Gastrocnemius medialis (tissue), 4 donors: ENCODE results near the gene ARHGEF7. TPM values are rescaled to one million over a fixed set of nuclear protein-coding genes. Genes with fewer than 3 reads are reported as not detected.

Experiments
- ATAC-seq, 2 donors: fragments of 150-250 bp; one replicate each; pipeline ENCODE4 v1.9.1; 2016
- DNase-seq, 2 donors: peaks; one replicate each; pipeline ENCODE4 v3.0.0-alpha.2; 2019
- H3K27ac ChIP-seq, 4 donors: fragments of 200-600 bp; sonication (generic); 1 replicate in 1 of 4; 2 replicates in 3 of 4; pipeline ENCODE4 v1.5.1; 2016 to 2018; ENCODE audit warnings: mild to moderate bottlenecking in 2 of 4, moderate library complexity in 1 of 4
- H3K27me3 ChIP-seq, 3 donors: fragments of 200-600 bp; sonication (generic) in 2 of 3; 1 replicate in 1 of 3; 2 replicates in 2 of 3; pipeline versions ENCODE4 v1.5.1 to v1.6.0; 2016 to 2019; ENCODE audit warnings: mild to moderate bottlenecking in 1 of 3, moderate library complexity in 1 of 3
- H3K36me3 ChIP-seq, 2 donors: fragments of 200-600 bp; sonication (generic) in 1 of 2; one replicate each; pipeline ENCODE4 v1.5.1; 2017 to 2018
- H3K4me1 ChIP-seq, 2 donors: fragments of 200-600 bp; sonication (generic) in 1 of 2; one replicate each; pipeline ENCODE4 v1.5.1; 2016 to 2017; ENCODE audit warnings: mild to moderate bottlenecking in 2 of 2
- H3K4me3 ChIP-seq, 4 donors: fragments of 200-600 bp; sonication (generic) in 3 of 4; 1 replicate in 1 of 4; 2 replicates in 3 of 4; pipeline ENCODE4 v1.5.1; 2016 to 2019; ENCODE audit warnings: mild to moderate bottlenecking in 2 of 4
- H3K9me3 ChIP-seq, 3 donors: fragments of 200-600 bp; sonication (generic) in 2 of 3; 1 replicate in 1 of 3; 2 replicates in 2 of 3; pipeline ENCODE4 v1.5.1; 2016 to 2019
- POLR2A ChIP-seq, 2 donors: fragments of 450-650 bp; IDR thresholded peaks; one replicate each; pipeline ENCODE4 v1.6.1; 2017; ENCODE audit warnings: antibody characterized with exemption in 2 of 2, mild to moderate bottlenecking in 2 of 2, moderate library complexity in 2 of 2
- in situ Hi-C, 4 donors: fragments of 200-750 bp; cut with MboI; loops; one replicate each; pipeline versions ENCODE4 v1.15.0 to v1.8.0; 2017; ENCODE audit warnings: low sequenced_read_pairs in 4 of 4
- intact Hi-C: fragments of 100-400 bp; cut with DNase I; formaldehyde crosslinking; loops from one replicate; pipeline ENCODE4 v1.15.1; 2023; ENCODE audit warnings: low total_unique reads
- total RNA-seq, 4 donors: library from RNA; depleted of rRNA; stranded (reverse); fragments of >200 nt; gene quantifications; one replicate each; pipeline versions ENCODE4 v1.1.0 to v1.2.3, GENCODE V29; 2016
- TF ChIP-seq, protein P1 (sequence below), 5 experiments: fragments of 450-650 bp in 3 of 5; fragments of 200-600 bp in 2 of 5; sonication (generic) in 2 of 5; IDR thresholded peaks in 4 of 5; conservative IDR thresholded peaks in 1 of 5; 1 replicate in 4 of 5; 2 replicates in 1 of 5; pipeline ENCODE4 v1.5.1; 2016 to 2019; ENCODE audit warnings: antibody characterized with exemption in 5 of 5, mild to moderate bottlenecking in 3 of 5, moderate library complexity in 3 of 5

ARHGEF7 gene
- total RNA-seq, 4 donors from 2014 or later = 24.5 to 56.9 (median 31.3) TPM

DNA sequence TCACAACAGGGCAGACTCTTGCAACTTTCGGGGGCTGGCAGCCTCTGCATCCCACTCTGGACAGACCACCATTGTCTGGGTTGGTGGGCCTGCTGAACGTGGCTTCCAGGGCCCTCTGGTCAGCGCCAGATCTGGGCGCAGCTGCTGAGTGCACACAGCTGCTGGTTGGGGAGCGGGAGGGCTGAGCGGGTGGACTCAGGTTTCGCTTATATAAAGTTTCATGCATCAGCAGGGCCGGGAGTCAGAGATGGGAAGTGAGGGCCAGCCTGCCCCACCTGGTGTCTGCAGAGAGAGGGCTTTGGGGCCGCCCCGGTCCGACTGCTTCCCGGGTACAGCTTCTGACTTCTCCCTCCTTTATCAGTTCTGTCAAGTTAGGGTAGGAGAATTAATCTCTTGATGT lies 6.9 kb downstream of the ARHGEF7 start:
- Histone ChIP-seq H3K4me3 (peak overlapping the region in 2 of 4 donors; percentile 4 to 26), H3K4me1 (peaks cover 2 to 23% of the 10 kb centered on the region in 2 donors), H3K9me3 (no peaks in the 10 kb centered on the region), H3K36me3 (no peaks in the 10 kb centered on the region), H3K27me3 (peaks cover 0 to 1% (median 0%) of the 10 kb centered on the region in 3 donors), H3K27ac (peak overlapping the region; percentile 73 to 82 (median 79))
- DNase-seq (peak; percentile 51 to 87), ATAC-seq (peak; percentile 89 to 96)
- in situ Hi-C loops = no loop called here
- TF ChIP-seq, protein P1, sequence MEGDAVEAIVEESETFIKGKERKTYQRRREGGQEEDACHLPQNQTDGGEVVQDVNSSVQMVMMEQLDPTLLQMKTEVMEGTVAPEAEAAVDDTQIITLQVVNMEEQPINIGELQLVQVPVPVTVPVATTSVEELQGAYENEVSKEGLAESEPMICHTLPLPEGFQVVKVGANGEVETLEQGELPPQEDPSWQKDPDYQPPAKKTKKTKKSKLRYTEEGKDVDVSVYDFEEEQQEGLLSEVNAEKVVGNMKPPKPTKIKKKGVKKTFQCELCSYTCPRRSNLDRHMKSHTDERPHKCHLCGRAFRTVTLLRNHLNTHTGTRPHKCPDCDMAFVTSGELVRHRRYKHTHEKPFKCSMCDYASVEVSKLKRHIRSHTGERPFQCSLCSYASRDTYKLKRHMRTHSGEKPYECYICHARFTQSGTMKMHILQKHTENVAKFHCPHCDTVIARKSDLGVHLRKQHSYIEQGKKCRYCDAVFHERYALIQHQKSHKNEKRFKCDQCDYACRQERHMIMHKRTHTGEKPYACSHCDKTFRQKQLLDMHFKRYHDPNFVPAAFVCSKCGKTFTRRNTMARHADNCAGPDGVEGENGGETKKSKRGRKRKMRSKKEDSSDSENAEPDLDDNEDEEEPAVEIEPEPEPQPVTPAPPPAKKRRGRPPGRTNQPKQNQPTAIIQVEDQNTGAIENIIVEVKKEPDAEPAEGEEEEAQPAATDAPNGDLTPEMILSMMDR (IDR thresholded peaks at IDR 0.05 in 4 of 5, conservative IDR thresholded peaks at IDR 0.05 in 1 of 5) = peak in 4 of 5 experiments; percentile 19 to 46 (median 24)
- peak; percentile 35 to 40 for TF ChIP-seq POLR2A (IDR thresholded peaks at IDR 0.05)
- intact Hi-C loops = loop anchor here (2.0 to 5.0 kb wide), 2 partner anchors 55 to 160 kb away; no protein-coding TSS in a partner anchor

GRCh38 chr13:111122631-111123030 lies 7.5 kb downstream of the ARHGEF7 start:
- peak overlapping the region in 3 of 4 donors; percentile 73 to 82 (median 81) for H3K27ac ChIP-seq
- no peaks in the 10 kb centered on the region for H3K36me3 ChIP-seq
- H3K4me1 ChIP-seq = peaks cover 0 to 23% of the 10 kb centered on the region in 2 donors
- DNase-seq (no peak), ATAC-seq (no peak)
- H3K9me3 ChIP-seq = no peaks in the 10 kb centered on the region
- intact Hi-C loops (loop anchor here (2.0 to 5.0 kb wide), 2 partner anchors 56 to 160 kb away; no protein-coding TSS in a partner anchor), in situ Hi-C loops (no loop called here)
- TF ChIP-seq POLR2A (IDR thresholded peaks at IDR 0.05) = no peak
- TF ChIP-seq, protein P1 (IDR thresholded peaks at IDR 0.05 in 4 of 5, conservative IDR thresholded peaks at IDR 0.05 in 1 of 5) = no peak
- no peaks in the 10 kb centered on the region for H3K27me3 ChIP-seq
- H3K4me3 ChIP-seq = no peak overlapping the region

GRCh38 chr13:111123221-111123620 lies 8.1 kb downstream of the ARHGEF7 start:
- no peak overlapping the region for H3K4me3 ChIP-seq
- H3K4me1 ChIP-seq = peaks cover 0 to 23% of the 10 kb centered on the region in 2 donors
- intact Hi-C loops = loop anchor here (2.0 to 5.0 kb wide), 2 partner anchors 56 to 159 kb away; no protein-coding TSS in a partner anchor
- H3K27me3 ChIP-seq = no peaks in the 10 kb centered on the region
- TF ChIP-seq, protein P1 (IDR thresholded peaks at IDR 0.05 in 4 of 5, conservative IDR thresholded peaks at IDR 0.05 in 1 of 5) = no peak
- no peak for TF ChIP-seq POLR2A (IDR thresholded peaks at IDR 0.05)
- in situ Hi-C loops = no loop called here
- H3K36me3 ChIP-seq = no peaks in the 10 kb centered on the region
- no peaks in the 10 kb centered on the region for H3K9me3 ChIP-seq
- ATAC-seq = no peak
- no peak for DNase-seq
- H3K27ac ChIP-seq = peak overlapping the region in 2 of 4 donors; percentile 81 to 82

DNA sequence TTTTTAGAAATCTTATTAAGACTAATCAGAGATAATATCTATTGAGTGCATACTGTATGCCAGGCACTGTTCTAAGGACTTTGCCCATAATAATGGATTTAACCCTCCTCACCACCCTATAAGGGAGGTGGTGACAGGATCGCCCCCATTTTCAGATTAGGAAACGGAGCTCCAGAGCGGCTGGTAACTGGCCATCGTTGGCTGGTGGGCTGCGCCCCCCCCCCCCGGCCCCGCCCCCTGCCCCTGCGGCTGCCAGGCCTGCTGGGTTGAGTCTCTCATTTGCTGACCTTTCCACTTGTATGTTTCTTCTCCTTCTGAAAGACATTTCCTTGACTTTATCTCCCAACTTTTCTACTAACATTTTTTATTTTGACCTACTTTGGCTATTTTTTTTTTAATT lies 8.5 kb downstream of the ARHGEF7 start:
- Histone ChIP-seq H3K4me3 (no peak overlapping the region), H3K27me3 (no peaks in the 10 kb centered on the region), H3K27ac (no peak overlapping the region), H3K9me3 (no peaks in the 10 kb centered on the region), H3K4me1 (peaks cover 0 to 23% of the 10 kb centered on the region in 2 donors), H3K36me3 (no peaks in the 10 kb centered on the region)
- ATAC-seq (no peak), DNase-seq (no peak)
- in situ Hi-C loops (no loop called here), intact Hi-C loops (loop anchor here (2.0 to 5.0 kb wide), 2 partner anchors 57 to 159 kb away; no protein-coding TSS in a partner anchor)
- TF ChIP-seq, protein P1 (IDR thresholded peaks at IDR 0.05 in 4 of 5, conservative IDR thresholded peaks at IDR 0.05 in 1 of 5) = no peak
- TF ChIP-seq POLR2A (IDR thresholded peaks at IDR 0.05) = no peak
